A549 (cell line): Measurements from ENCODE around the gene WDR70. TPM values are rescaled to one million over a fixed set of nuclear protein-coding genes. Genes with fewer than 3 reads are reported as not detected.

Experiments used
- ATAC-seq, 2 experiments: fragments of 200-7000 bp in 1 of 2; fragments of >200 bp in 1 of 2; cut with Nextera tagmentation in 1 of 2; cut with Tn5 transposase in 1 of 2; 3 replicates each; pipeline versions ENCODE4 v1.8.0 to v1.9.1; 2018 to 2020; ENCODE audit warnings: mild to moderate bottlenecking in 1 of 2, moderate library complexity in 1 of 2
- CTCF ChIA-PET: fragments of 300-600 bp; sonication (Branson Sonifier 250); formaldehyde crosslinking; extraction: SDS; loops from one replicate; lab custom pipeline; 2021; ENCODE audit warnings: antibody characterized with exemption, inconsistent platforms; lab: Yijun Ruan, JAX
- POLR2A ChIA-PET: fragments of 350-600 bp; formaldehyde crosslinking; extraction: SDS; loops from one replicate; lab custom pipeline; 2021; ENCODE audit warnings: antibody characterized with exemption, inconsistent platforms; lab: Yijun Ruan, JAX
- DNase-seq, 2 experiments: peaks; one replicate each; pipeline versions ENCODE4 v3.0.0 to v3.0.0-alpha.2; 2011 to 2016; ENCODE audit warnings: low read depth in 1 of 2, low spot score in 1 of 2
- FAIRE-seq: peaks from 2 replicates; lab custom pipeline; 2011; peaks lifted over from hg19 to GRCh38; lab: Jason Lieb, UNC
- H3K27ac ChIP-seq, 2 experiments: fragments of >200 bp; sonication (Bioruptor Twin); formaldehyde crosslinking; 3 replicates each; pipeline ENCODE4 v1.5.1; 2016 to 2017
- H3K4me1 ChIP-seq: fragments of >200 bp; sonication (Bioruptor Twin); formaldehyde crosslinking; 3 replicates; pipeline ENCODE4 v1.6.1; 2016
- H3K4me2 ChIP-seq: fragments of >200 bp; sonication (Bioruptor Twin); formaldehyde crosslinking; 3 replicates; pipeline ENCODE4 v1.6.1; 2016
- H3K4me3 ChIP-seq: fragments of >200 bp; sonication (Bioruptor Twin); formaldehyde crosslinking; 3 replicates; pipeline ENCODE4 v1.5.1; 2016
- H3K9me3 ChIP-seq: fragments of >200 bp; sonication (Bioruptor Twin); formaldehyde crosslinking; 3 replicates; pipeline ENCODE4 v1.6.1; 2016
- CHD2 ChIP-seq: fragments of 150-350 bp; IDR thresholded peaks from 2 replicates; pipeline ENCODE4 v1.6.1; 2014; ENCODE audit warnings: low read length; ENCODE audit not compliant: partially characterized antibody
- EHF ChIP-seq: fragments of 250-450 bp; sonication (Bioruptor Pico); IDR thresholded peaks from 2 replicates; pipeline ENCODE4 v1.5.0; 2020; ENCODE audit warnings: mild to moderate bottlenecking
- EHMT2 ChIP-seq: fragments of 200-600 bp; sonication (generic); IDR thresholded peaks from 2 replicates; pipeline ENCODE4 v1.6.1; 2016; ENCODE audit warnings: antibody characterized with exemption, low read depth, mild to moderate bottlenecking, moderate library complexity
- EP300 ChIP-seq, 2 experiments: fragments of >200 bp; sonication (Bioruptor Twin); formaldehyde crosslinking; IDR thresholded peaks; 2 replicates in 1 of 2; 3 replicates in 1 of 2; pipeline ENCODE4 v1.6.1; 2016 to 2017
- FOSB ChIP-seq: fragments of 250-450 bp; sonication (Bioruptor Pico); IDR thresholded peaks from 2 replicates; pipeline ENCODE4 v1.5.0; 2020; ENCODE audit warnings: mild to moderate bottlenecking, moderate library complexity
- GATA3 ChIP-seq: IDR thresholded peaks from 2 replicates; pipeline ENCODE4 v1.6.1; 2012; ENCODE audit warnings: borderline replicate concordance
- HDAC2 ChIP-seq: fragments of 200-600 bp; sonication (generic); IDR thresholded peaks from 2 replicates; pipeline ENCODE4 v1.6.1; 2016
- HEYL ChIP-seq: fragments of 250-450 bp; sonication (Bioruptor Pico); IDR thresholded peaks from 2 replicates; pipeline ENCODE4 v1.8.0; 2021; ENCODE audit warnings: mild to moderate bottlenecking, moderate library complexity
- HOXA7 ChIP-seq: fragments of 250-450 bp; sonication (Bioruptor Pico); IDR thresholded peaks from 2 replicates; pipeline ENCODE4 v1.5.0; 2020; ENCODE audit warnings: mild to moderate bottlenecking, moderate library complexity
- NR3C1 ChIP-seq: fragments of >200 bp; sonication (Bioruptor Twin); formaldehyde crosslinking; IDR thresholded peaks from 3 replicates; pipeline ENCODE4 v1.6.1; 2017
- PHF8 ChIP-seq: fragments of 200-600 bp; sonication (generic); IDR thresholded peaks from 2 replicates; pipeline ENCODE4 v1.6.1; 2016; ENCODE audit warnings: low read depth, mild to moderate bottlenecking, antibody characterized with exemption, moderate library complexity, borderline replicate concordance
- POLR2AphosphoS2 ChIP-seq: conservative IDR thresholded peaks from 2 replicates; pipeline ENCODE4 v1.6.1; 2012; ENCODE audit warnings: low read length, improper control_type of control experiment, inconsistent platforms
- RAD21 ChIP-seq, 2 experiments: fragments of >200 bp in 1 of 2; sonication (Bioruptor Twin) in 1 of 2; formaldehyde crosslinking in 1 of 2; IDR thresholded peaks in 1 of 2; conservative IDR thresholded peaks in 1 of 2; 2 replicates in 1 of 2; 3 replicates in 1 of 2; pipeline ENCODE4 v1.6.1; 2012 to 2018; ENCODE audit warnings: inconsistent platforms in 1 of 2
- RARB ChIP-seq: fragments of 250-450 bp; sonication (Bioruptor Pico); IDR thresholded peaks from 2 replicates; pipeline ENCODE4 v1.8.0; 2021; ENCODE audit warnings: mild to moderate bottlenecking, moderate library complexity
- SMC3 ChIP-seq: fragments of >200 bp; sonication (Bioruptor Twin); formaldehyde crosslinking; IDR thresholded peaks from 3 replicates; pipeline ENCODE4 v1.6.1; 2018; ENCODE audit warnings: inconsistent platforms
- SREBF2 ChIP-seq: fragments of 450-650 bp; IDR thresholded peaks from 2 replicates; pipeline ENCODE4 v1.6.1; 2014; ENCODE audit warnings: mild to moderate bottlenecking, moderate library complexity
- TFCP2L1 ChIP-seq: fragments of 250-450 bp; sonication (Bioruptor Pico); IDR thresholded peaks from 2 replicates; pipeline ENCODE4 v1.5.0; 2021; ENCODE audit warnings: mild to moderate bottlenecking
- ZC3H11A ChIP-seq: fragments of 450-650 bp; IDR thresholded peaks from 2 replicates; pipeline ENCODE4 v1.6.1; 2014; ENCODE audit warnings: antibody characterized with exemption, mild to moderate bottlenecking
- ZFP36 ChIP-seq: fragments of 450-650 bp; IDR thresholded peaks from 2 replicates; pipeline ENCODE4 v1.6.1; 2014; ENCODE audit warnings: borderline replicate concordance; ENCODE audit not compliant: partially characterized antibody
- ZNF302 ChIP-seq: fragments of 250-450 bp; sonication (Bioruptor Pico); IDR thresholded peaks from 2 replicates; pipeline ENCODE4 v1.9.0; 2021; ENCODE audit warnings: inconsistent platforms, mild to moderate bottlenecking, moderate library complexity
- ZSCAN20 ChIP-seq: fragments of 250-450 bp; sonication (Bioruptor Pico); IDR thresholded peaks from 2 replicates; pipeline ENCODE4 v1.8.0; 2022; ENCODE audit warnings: mild to moderate bottlenecking, moderate library complexity
- WGBS: methylation state at CpG from one replicate; pipeline ENCODE4 v1.1.6; 2017; ENCODE audit errors: missing lambda C conversion rate; 5-methylcytosine and 5-hydroxymethylcytosine counted together
- polyA plus RNA-seq, 4 experiments: library from polyadenylated mRNA; depleted of rRNA in 3 of 4; stranded (reverse); fragments of >200 nt; fragmentation: RNase III in 1 of 4; extraction: RNeasy Plus Mini Kit Qiagen cat#74134 plus additional on column Dnase treatment in 1 of 4; gene quantifications; 2 replicates in 3 of 4; 3 replicates in 1 of 4; pipeline ENCODE4 v1.2.3, GENCODE V29; 2011 to 2017
- TF ChIP-seq, protein P1 (sequence below): IDR thresholded peaks from 2 replicates; pipeline ENCODE4 v1.6.1; 2012
- TF ChIP-seq, protein P2 (sequence below): fragments of >200 bp; sonication (Bioruptor Twin); formaldehyde crosslinking; IDR thresholded peaks from 3 replicates; pipeline ENCODE4 v1.5.1; 2016
- TF ChIP-seq, protein P3 (sequence below): fragments of >200 bp; sonication (Bioruptor Twin); formaldehyde crosslinking; IDR thresholded peaks from 3 replicates; pipeline ENCODE4 v1.6.1; 2016
- TF ChIP-seq, protein P4 (sequence below): IDR thresholded peaks from 2 replicates; pipeline ENCODE4 v1.6.1; 2012
- TF ChIP-seq, protein P5 (sequence below): fragments of >200 bp; sonication (Bioruptor Twin); formaldehyde crosslinking; IDR thresholded peaks from 2 replicates; pipeline ENCODE4 v1.6.1; 2016

The WDR70 gene
- polyA plus RNA-seq, 2 of the 4 experiments (the other 2 are of a cell fraction) = 13.8 to 28.8 TPM

DNA sequence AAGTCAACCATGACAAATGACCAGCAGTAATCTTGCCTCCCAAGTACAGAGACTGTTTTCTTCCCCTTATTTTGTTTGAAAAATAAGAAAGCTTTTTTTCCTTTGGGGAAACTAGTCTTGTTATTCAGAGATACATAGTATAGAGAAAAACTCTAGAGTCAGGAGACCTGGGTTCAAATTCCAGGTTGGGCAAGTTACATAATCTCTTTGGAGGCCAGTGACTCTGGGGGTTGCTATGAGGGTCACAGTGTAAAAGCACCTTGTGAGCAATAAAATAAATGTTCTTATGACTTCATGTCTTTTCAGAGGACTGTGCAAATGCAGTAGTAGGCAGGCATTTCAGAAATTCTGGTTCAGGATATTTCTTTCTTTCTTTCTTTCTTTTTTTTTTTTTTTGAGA, 389.3 kb downstream of the WDR70 start:
- Histone ChIP-seq H3K27ac (no peak overlapping the region), H3K4me2 (no peak overlapping the region), H3K4me3 (no peak overlapping the region), H3K9me3 (peaks cover 2% of the 10 kb centered on the region; the same call in 1 of the 3 replicates)
- FAIRE-seq (no peak), DNase-seq (no peak), ATAC-seq (no peak)
- ChIA-PET CTCF (no interaction called here), POLR2A (no interaction called here)
- no peak for TF ChIP-seq GATA3
- no peak for TF ChIP-seq FOSB
- TF ChIP-seq EP300 (IDR thresholded peaks at IDR 0.05) = no peak
- no peak for TF ChIP-seq TFCP2L1 (CRISPR knock-in tag)
- no peak for TF ChIP-seq HDAC2
- no peak for TF ChIP-seq ZNF302 (CRISPR knock-in tag)
- TF ChIP-seq, protein P1, sequence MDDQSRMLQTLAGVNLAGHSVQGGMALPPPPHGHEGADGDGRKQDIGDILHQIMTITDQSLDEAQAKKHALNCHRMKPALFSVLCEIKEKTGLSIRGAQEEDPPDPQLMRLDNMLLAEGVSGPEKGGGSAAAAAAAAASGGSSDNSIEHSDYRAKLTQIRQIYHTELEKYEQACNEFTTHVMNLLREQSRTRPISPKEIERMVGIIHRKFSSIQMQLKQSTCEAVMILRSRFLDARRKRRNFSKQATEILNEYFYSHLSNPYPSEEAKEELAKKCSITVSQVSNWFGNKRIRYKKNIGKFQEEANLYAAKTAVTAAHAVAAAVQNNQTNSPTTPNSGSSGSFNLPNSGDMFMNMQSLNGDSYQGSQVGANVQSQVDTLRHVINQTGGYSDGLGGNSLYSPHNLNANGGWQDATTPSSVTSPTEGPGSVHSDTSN = no peak
- TF ChIP-seq HEYL = no peak
- TF ChIP-seq EHMT2 = no peak
- TF ChIP-seq, all 56 proteins: peak for 0
- no peaks in the 10 kb centered on the region for H3K4me1 ChIP-seq

DNA sequence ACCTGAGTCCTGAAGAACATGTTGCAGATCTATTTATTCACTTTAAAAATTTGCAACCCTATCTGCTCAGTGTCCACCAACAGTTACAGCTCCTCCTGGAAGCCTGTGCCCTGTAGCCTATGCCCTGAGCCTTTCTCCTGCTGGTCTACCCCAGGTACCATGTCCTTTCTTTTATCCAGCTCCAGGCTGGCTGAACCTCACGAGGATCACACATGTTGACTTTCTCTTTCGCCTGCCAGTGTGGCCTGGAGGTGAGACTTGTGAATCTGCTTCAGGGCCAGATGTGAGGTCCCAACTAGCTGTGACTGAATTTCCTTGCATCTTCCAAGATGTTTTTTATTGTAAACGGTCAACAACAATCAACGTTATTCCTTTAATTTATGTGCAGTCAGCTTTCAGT, 390.0 kb downstream of the WDR70 start:
- FAIRE-seq = no peak
- Histone ChIP-seq H3K9me3 (peaks cover 8% of the 10 kb centered on the region; the same call in 2 of the 3 replicates), H3K27ac (no peak overlapping the region), H3K4me3 (no peak overlapping the region), H3K4me2 (no peak overlapping the region), H3K4me1 (no peaks in the 10 kb centered on the region)
- ChIA-PET POLR2A (no interaction called here), CTCF (no interaction called here)
- TF ChIP-seq EHF (CRISPR knock-in tag) (no peak), SREBF2 (no peak), NR3C1 (no peak), POLR2AphosphoS2 (no peak), ZFP36 (no peak), ZSCAN20 (no peak), RARB (CRISPR knock-in tag) (no peak), HOXA7 (CRISPR knock-in tag) (no peak), ZC3H11A (no peak), EHMT2 (no peak), RAD21 (conservative IDR thresholded peaks at IDR 0.05 in 1 of 2, IDR thresholded peaks at IDR 0.05 in 1 of 2) (no peak), PHF8 (no peak), SMC3 (no peak), CHD2 (no peak)
- TF ChIP-seq, protein P2, sequence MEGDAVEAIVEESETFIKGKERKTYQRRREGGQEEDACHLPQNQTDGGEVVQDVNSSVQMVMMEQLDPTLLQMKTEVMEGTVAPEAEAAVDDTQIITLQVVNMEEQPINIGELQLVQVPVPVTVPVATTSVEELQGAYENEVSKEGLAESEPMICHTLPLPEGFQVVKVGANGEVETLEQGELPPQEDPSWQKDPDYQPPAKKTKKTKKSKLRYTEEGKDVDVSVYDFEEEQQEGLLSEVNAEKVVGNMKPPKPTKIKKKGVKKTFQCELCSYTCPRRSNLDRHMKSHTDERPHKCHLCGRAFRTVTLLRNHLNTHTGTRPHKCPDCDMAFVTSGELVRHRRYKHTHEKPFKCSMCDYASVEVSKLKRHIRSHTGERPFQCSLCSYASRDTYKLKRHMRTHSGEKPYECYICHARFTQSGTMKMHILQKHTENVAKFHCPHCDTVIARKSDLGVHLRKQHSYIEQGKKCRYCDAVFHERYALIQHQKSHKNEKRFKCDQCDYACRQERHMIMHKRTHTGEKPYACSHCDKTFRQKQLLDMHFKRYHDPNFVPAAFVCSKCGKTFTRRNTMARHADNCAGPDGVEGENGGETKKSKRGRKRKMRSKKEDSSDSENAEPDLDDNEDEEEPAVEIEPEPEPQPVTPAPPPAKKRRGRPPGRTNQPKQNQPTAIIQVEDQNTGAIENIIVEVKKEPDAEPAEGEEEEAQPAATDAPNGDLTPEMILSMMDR = no peak
- TF ChIP-seq, protein P1 = no peak
- TF ChIP-seq, protein P3, sequence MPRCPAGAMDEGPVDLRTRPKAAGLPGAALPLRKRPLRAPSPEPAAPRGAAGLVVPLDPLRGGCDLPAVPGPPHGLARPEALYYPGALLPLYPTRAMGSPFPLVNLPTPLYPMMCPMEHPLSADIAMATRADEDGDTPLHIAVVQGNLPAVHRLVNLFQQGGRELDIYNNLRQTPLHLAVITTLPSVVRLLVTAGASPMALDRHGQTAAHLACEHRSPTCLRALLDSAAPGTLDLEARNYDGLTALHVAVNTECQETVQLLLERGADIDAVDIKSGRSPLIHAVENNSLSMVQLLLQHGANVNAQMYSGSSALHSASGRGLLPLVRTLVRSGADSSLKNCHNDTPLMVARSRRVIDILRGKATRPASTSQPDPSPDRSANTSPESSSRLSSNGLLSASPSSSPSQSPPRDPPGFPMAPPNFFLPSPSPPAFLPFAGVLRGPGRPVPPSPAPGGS = no peak
- TF ChIP-seq, protein P4, sequence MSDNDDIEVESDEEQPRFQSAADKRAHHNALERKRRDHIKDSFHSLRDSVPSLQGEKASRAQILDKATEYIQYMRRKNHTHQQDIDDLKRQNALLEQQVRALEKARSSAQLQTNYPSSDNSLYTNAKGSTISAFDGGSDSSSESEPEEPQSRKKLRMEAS = no peak
- TF ChIP-seq, protein P5, sequence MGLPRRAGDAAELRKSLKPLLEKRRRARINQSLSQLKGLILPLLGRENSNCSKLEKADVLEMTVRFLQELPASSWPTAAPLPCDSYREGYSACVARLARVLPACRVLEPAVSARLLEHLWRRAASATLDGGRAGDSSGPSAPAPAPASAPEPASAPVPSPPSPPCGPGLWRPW = no peak
- ATAC-seq = no peak
- no peak for DNase-seq
- WGBS = 77% methylated on average over 4 of the region's 4 CpGs
